ENCODE results near the gene OVOL2.

- TF ChIP-seq CTCF (IDR thresholded peaks at IDR 0.05) (no peak), POLR2A (IDR thresholded peaks at IDR 0.05) (no peak)
These were observed 40.9 kb downstream of the OVOL2 start for GRCh38 chr20:18016772-18017171.
